HCT116 (cell line): Measurements from ENCODE around the gene CD2. TPM values are rescaled to one million over a fixed set of nuclear protein-coding genes. Genes with fewer than 3 reads are reported as not detected.

Source experiments
- ATAC-seq: fragments of 200-7000 bp; cut with Tn5 transposase; 2 replicates; pipeline ENCODE4 v1.9.1; 2020; ENCODE audit warnings: mild to moderate bottlenecking, moderate library complexity
- BruUV-seq: library from RNA; stranded (reverse); fragments of 400-500 nt; replicated peaks from 2 replicates; lab custom pipeline; 2021; lab: Mats Ljungman, UMichigan
- CTCF ChIA-PET: fragments of 300-600 bp; sonication (Branson Sonifier 250); formaldehyde crosslinking; loops from one replicate; lab custom pipeline; 2021; ENCODE audit warnings: antibody characterized with exemption; lab: Charles Lee
- POLR2A ChIA-PET: fragments of 300-600, 350-600 bp; sonication (Branson Sonifier 250); formaldehyde crosslinking; loops from one replicate; lab custom pipeline; 2021; ENCODE audit warnings: antibody characterized with exemption; lab: Charles Lee
- RAD21 ChIA-PET, 2 experiments: fragments of 300-600 bp; sonication (Branson Sonifier 250); formaldehyde crosslinking; loops; one replicate each; lab custom pipeline; 2023; ENCODE audit warnings: low total read pairs in 2 of 2; ENCODE audit not compliant: uncharacterized antibody in 2 of 2, unreplicated experiment in 2 of 2, low non-redundant PET in 1 of 2; lab: Charles Lee
- DNase-seq: peaks from one replicate; pipeline ENCODE4 v3.0.0-alpha.2; 2010; ENCODE audit warnings: low read depth, low spot score
- H2AFZ ChIP-seq: fragments of 200-600 bp; shearing (Covaris generic), sonication (generic); 2 replicates; pipeline ENCODE4 v1.6.1; 2017; ENCODE audit warnings: low read depth, mixed run types, mixed read lengths, antibody characterized with exemption, low read length; ENCODE audit not compliant: poor library complexity, severe bottlenecking
- H3K27ac ChIP-seq: 2 replicates; pipeline ENCODE4 v1.5.1; 2012; ENCODE audit warnings: low read depth, low read length
- H3K27me3 ChIP-seq: fragments of 200-600 bp; sonication (generic); 2 replicates; pipeline ENCODE4 v1.6.1; 2016; ENCODE audit warnings: mixed run types, low read length, mixed read lengths; ENCODE audit not compliant: insufficient read depth
- H3K36me3 ChIP-seq, 2 experiments: fragments of 200-500 bp in 1 of 2; fragments of 200-600 bp in 1 of 2; sonication (Bioruptor generic) in 1 of 2; sonication (generic) in 1 of 2; 2 replicates each; pipeline versions ENCODE4 v1.5.1 to v1.6.1; 2014 to 2016; ENCODE audit warnings: low read length in 2 of 2, inconsistent platforms in 1 of 2, mixed read lengths in 1 of 2, mixed run types in 1 of 2; ENCODE audit not compliant: insufficient read depth in 2 of 2, control insufficient read depth in 1 of 2
- H3K4me1 ChIP-seq, 2 experiments: fragments of 200-600 bp in 1 of 2; sonication (generic) in 1 of 2; 2 replicates each; pipeline versions ENCODE4 v1.5.1 to v1.6.1; 2012 to 2017; ENCODE audit warnings: low read length in 2 of 2, inconsistent platforms in 1 of 2, mild to moderate bottlenecking in 1 of 2, mixed read lengths in 1 of 2, mixed run types in 1 of 2, moderate library complexity in 1 of 2; ENCODE audit not compliant: insufficient read depth in 2 of 2, control insufficient read depth in 1 of 2
- H3K4me2 ChIP-seq: fragments of 200-600 bp; sonication (generic); 2 replicates; pipeline ENCODE4 v1.6.1; 2017; ENCODE audit warnings: mixed run types, low read length, mixed read lengths
- H3K4me3 ChIP-seq, 2 experiments: fragments of 200-600 bp in 1 of 2; sonication (generic) in 1 of 2; replicated peaks in 1 of 2; 2 replicates each; pipeline ENCODE4 v1.5.1; 2011 to 2016; ENCODE audit warnings: low read length in 2 of 2, control low read depth in 1 of 2, low read depth in 1 of 2, mild to moderate bottlenecking in 1 of 2, mixed read lengths in 1 of 2, mixed run types in 1 of 2
- H3K79me2 ChIP-seq: fragments of 200-600 bp; sonication (generic); 2 replicates; pipeline ENCODE4 v1.6.1; 2017; ENCODE audit warnings: mild to moderate bottlenecking, mixed run types, low read length, moderate library complexity, mixed read lengths; ENCODE audit not compliant: insufficient read depth
- H3K9ac ChIP-seq: fragments of 200-600 bp; sonication (generic); 2 replicates; pipeline ENCODE4 v1.6.1; 2016; ENCODE audit warnings: low read length, mixed read lengths
- H3K9me2 ChIP-seq: fragments of 200-600 bp; sonication (generic), shearing (Covaris generic); 2 replicates; pipeline ENCODE4 v1.6.1; 2017; ENCODE audit warnings: mixed run types, mild to moderate bottlenecking, moderate library complexity; ENCODE audit not compliant: insufficient read depth
- H3K9me3 ChIP-seq, 2 experiments: fragments of 200-500 bp in 1 of 2; fragments of 200-600 bp in 1 of 2; sonication (Bioruptor generic) in 1 of 2; sonication (generic) in 1 of 2; 2 replicates each; pipeline ENCODE4 v1.6.1; 2014 to 2017; ENCODE audit warnings: low read length in 2 of 2, mixed read lengths in 2 of 2, inconsistent platforms in 1 of 2, low read depth in 1 of 2, mild to moderate bottlenecking in 1 of 2, mixed run types in 1 of 2, moderate library complexity in 1 of 2; ENCODE audit not compliant: control insufficient read depth in 1 of 2, insufficient read depth in 1 of 2
- H4K20me1 ChIP-seq: fragments of 200-600 bp; sonication (generic), shearing (Covaris generic); 2 replicates; pipeline ENCODE4 v1.6.1; 2017; ENCODE audit warnings: mixed run types, mild to moderate bottlenecking, moderate library complexity; ENCODE audit not compliant: insufficient read depth
- CBX3 ChIP-seq: IDR thresholded peaks from 2 replicates; pipeline ENCODE4 v1.6.1; 2012; ENCODE audit warnings: low read depth
- CTCF ChIP-seq, 3 experiments: fragments of 200-600 bp in 1 of 3; sonication (generic) in 1 of 3; IDR thresholded peaks in 2 of 3; conservative IDR thresholded peaks in 1 of 3; 2 replicates each; pipeline ENCODE4 v1.5.1; 2012 to 2017; ENCODE audit warnings: low read depth in 2 of 3, low read length in 2 of 3, antibody characterized with exemption in 1 of 3, borderline replicate concordance in 1 of 3, control low read depth in 1 of 3, mild to moderate bottlenecking in 1 of 3, mixed read lengths in 1 of 3, mixed run types in 1 of 3, moderate library complexity in 1 of 3; ENCODE audit not compliant: insufficient read depth in 1 of 3
- EGR1 ChIP-seq: IDR thresholded peaks from 2 replicates; pipeline ENCODE4 v1.6.1; 2012; ENCODE audit warnings: low read depth
- ELF1 ChIP-seq: IDR thresholded peaks from 2 replicates; pipeline ENCODE4 v1.6.1; 2012; ENCODE audit warnings: low read depth, borderline replicate concordance
- EZH2 ChIP-seq: fragments of 200-600 bp; sonication (generic); IDR thresholded peaks from 2 replicates; pipeline ENCODE4 v1.6.1; 2017; ENCODE audit warnings: antibody characterized with exemption, mixed run types
- EZH2phosphoT487 ChIP-seq: fragments of 200-600 bp; IDR thresholded peaks from 2 replicates; pipeline ENCODE4 v1.6.1; 2018; ENCODE audit warnings: antibody characterized with exemption, borderline replicate concordance
- FOSL1 ChIP-seq: IDR thresholded peaks from 2 replicates; pipeline ENCODE4 v1.6.1; 2012; ENCODE audit warnings: low read depth
- JUND ChIP-seq: IDR thresholded peaks from 2 replicates; pipeline ENCODE4 v1.6.1; 2012
- POLR2A ChIP-seq: IDR thresholded peaks from 2 replicates; pipeline ENCODE4 v1.7.0; 2011; ENCODE audit warnings: borderline replicate concordance; ENCODE audit not compliant: insufficient read depth, insufficient read length; ENCODE audit errors: extremely low read depth
- POLR2AphosphoS5 ChIP-seq: IDR thresholded peaks from 2 replicates; pipeline ENCODE4 v1.6.1; 2011; ENCODE audit warnings: mild to moderate bottlenecking, low read depth, low read length, moderate library complexity
- RAD21 ChIP-seq: IDR thresholded peaks from 2 replicates; pipeline ENCODE4 v1.6.1; 2012; ENCODE audit warnings: low read depth, mild to moderate bottlenecking
- REST ChIP-seq: IDR thresholded peaks from 2 replicates; pipeline ENCODE4 v1.6.1; 2012; ENCODE audit warnings: low read depth
- SIN3A ChIP-seq: IDR thresholded peaks from 2 replicates; pipeline ENCODE4 v1.6.1; 2012; ENCODE audit warnings: low read depth
- SP1 ChIP-seq: IDR thresholded peaks from 2 replicates; pipeline ENCODE4 v1.6.1; 2012; ENCODE audit warnings: low read depth
- SRF ChIP-seq: IDR thresholded peaks from 2 replicates; pipeline ENCODE4 v1.6.1; 2012; ENCODE audit warnings: low read depth
- YY1 ChIP-seq: IDR thresholded peaks from 2 replicates; pipeline ENCODE4 v1.6.1; 2011; ENCODE audit warnings: low read length, low read depth, moderate library complexity, mild to moderate bottlenecking; ENCODE audit not compliant: insufficient replicate concordance; ENCODE audit errors: extremely low read depth
- ZBTB33 ChIP-seq: IDR thresholded peaks from 2 replicates; pipeline ENCODE4 v1.6.1; 2011; ENCODE audit warnings: mild to moderate bottlenecking, low read length, moderate library complexity; ENCODE audit not compliant: insufficient replicate concordance; ENCODE audit errors: extremely low read depth
- ZFX ChIP-seq: fragments of 450-650 bp; IDR thresholded peaks from 2 replicates; pipeline ENCODE4 v1.6.1; 2017
- ZNF274 ChIP-seq: fragments of 200-500 bp; sonication (Bioruptor generic); IDR thresholded peaks from 2 replicates; pipeline ENCODE4 v1.6.1; 2014; ENCODE audit warnings: mild to moderate bottlenecking, low read depth, low read length, inconsistent platforms
- intact Hi-C: fragments of 100-400 bp; cut with micrococcal nuclease; formaldehyde crosslinking; loops from 2 replicates; pipeline ENCODE4 v1.10.0; 2022
- total RNA-seq: library from RNA; stranded (reverse); gene quantifications from one replicate; pipeline ENCODE4 v1.2.1, GENCODE V29; 2021; ENCODE audit not compliant: unreplicated experiment

The CD2 gene
- total RNA-seq, 1 experiment from 2014 or later = 0.57 TPM

- no peaks in the 10 kb centered on the region for H3K79me2 ChIP-seq
- H2AFZ ChIP-seq = no peak overlapping the region
- no peaks in the 10 kb centered on the region for H3K36me3 ChIP-seq
- H3K9ac ChIP-seq = no peak overlapping the region
- no TSS peak for BruUV-seq
- RAD21 ChIA-PET = no interaction called here
- no peaks in the 10 kb centered on the region for H3K9me2 ChIP-seq
- no peak for DNase-seq
- no peaks in the 10 kb centered on the region for H4K20me1 ChIP-seq
- H3K27ac ChIP-seq = no peak overlapping the region
- ATAC-seq = no peak
- H3K9me3 ChIP-seq = peaks cover 0 to 4% of the 10 kb centered on the region in 2 experiments; a peak in 1 of 4 replicates
- no peaks in the 10 kb centered on the region for H3K4me1 ChIP-seq
- H3K4me3 ChIP-seq = no peak overlapping the region
- no peak for TF ChIP-seq ZNF274
- no peak for TF ChIP-seq RAD21
- no peak for TF ChIP-seq ELF1
- TF ChIP-seq YY1 = no peak
- TF ChIP-seq REST = no peak
- no peak for TF ChIP-seq SP1
- TF ChIP-seq POLR2A = no peak
- no peak for TF ChIP-seq EZH2
- TF ChIP-seq SRF = no peak
- no peak for TF ChIP-seq ZFX
- no peak for TF ChIP-seq SIN3A
- no peak for TF ChIP-seq CBX3
- no peak for TF ChIP-seq JUND
- no peak for TF ChIP-seq EGR1
- TF ChIP-seq POLR2AphosphoS5 = no peak
- TF ChIP-seq FOSL1 = no peak
- no peak for TF ChIP-seq ZBTB33
- TF ChIP-seq CTCF (IDR thresholded peaks at IDR 0.05 in 2 of 3, conservative IDR thresholded peaks at IDR 0.05 in 1 of 3; ENCODE audit: borderline replicate concordance in 1 of 3, insufficient read depth in 1 of 3, low read depth in 2 of 3, low read length in 2 of 3) = no peak
- no peak for TF ChIP-seq EZH2phosphoT487
- CTCF ChIA-PET = interaction anchor here (1.4 kb wide), 1 partner anchor 78 kb away, joined by 3 read pairs; no protein-coding TSS in a partner anchor
- no peaks in the 10 kb centered on the region for H3K27me3 ChIP-seq
- POLR2A ChIA-PET = no interaction called here
- no peak overlapping the region for H3K4me2 ChIP-seq
- intact Hi-C loops = loop anchor here (10.0 kb wide), 1 partner anchor 50 kb away; no protein-coding TSS in a partner anchor
These were observed 60.9 kb downstream of the CD2 start for GRCh38 chr1:116814926-116815723.
